HCT116 (cell line): ENCODE data around the gene DMD. TPM values are rescaled to one million over a fixed set of nuclear protein-coding genes. Genes with fewer than 3 reads are reported as not detected.

ENCODE experiments used
- ATAC-seq: fragments of 200-7000 bp; cut with Tn5 transposase; 2 replicates; pipeline ENCODE4 v1.9.1; 2020; ENCODE audit warnings: mild to moderate bottlenecking, moderate library complexity
- BruUV-seq: library from RNA; stranded (reverse); fragments of 400-500 nt; replicated peaks from 2 replicates; lab custom pipeline; 2021; lab: Mats Ljungman, UMichigan
- CTCF ChIA-PET: fragments of 300-600 bp; sonication (Branson Sonifier 250); formaldehyde crosslinking; loops from one replicate; lab custom pipeline; 2021; ENCODE audit warnings: antibody characterized with exemption; lab: Charles Lee
- POLR2A ChIA-PET: fragments of 300-600, 350-600 bp; sonication (Branson Sonifier 250); formaldehyde crosslinking; loops from one replicate; lab custom pipeline; 2021; ENCODE audit warnings: antibody characterized with exemption; lab: Charles Lee
- RAD21 ChIA-PET, 2 experiments: fragments of 300-600 bp; sonication (Branson Sonifier 250); formaldehyde crosslinking; loops; one replicate each; lab custom pipeline; 2023; ENCODE audit warnings: low total read pairs in 2 of 2; ENCODE audit not compliant: uncharacterized antibody in 2 of 2, unreplicated experiment in 2 of 2, low non-redundant PET in 1 of 2; lab: Charles Lee
- DNase-seq: peaks from one replicate; pipeline ENCODE4 v3.0.0-alpha.2; 2010; ENCODE audit warnings: low read depth, low spot score
- H2AFZ ChIP-seq: fragments of 200-600 bp; shearing (Covaris generic), sonication (generic); 2 replicates; pipeline ENCODE4 v1.6.1; 2017; ENCODE audit warnings: low read depth, mixed run types, mixed read lengths, antibody characterized with exemption, low read length; ENCODE audit not compliant: poor library complexity, severe bottlenecking
- H3K27ac ChIP-seq: 2 replicates; pipeline ENCODE4 v1.5.1; 2012; ENCODE audit warnings: low read depth, low read length
- H3K27me3 ChIP-seq: fragments of 200-600 bp; sonication (generic); 2 replicates; pipeline ENCODE4 v1.6.1; 2016; ENCODE audit warnings: mixed run types, low read length, mixed read lengths; ENCODE audit not compliant: insufficient read depth
- H3K36me3 ChIP-seq, 2 experiments: fragments of 200-500 bp in 1 of 2; fragments of 200-600 bp in 1 of 2; sonication (Bioruptor generic) in 1 of 2; sonication (generic) in 1 of 2; 2 replicates each; pipeline versions ENCODE4 v1.5.1 to v1.6.1; 2014 to 2016; ENCODE audit warnings: low read length in 2 of 2, inconsistent platforms in 1 of 2, mixed read lengths in 1 of 2, mixed run types in 1 of 2; ENCODE audit not compliant: insufficient read depth in 2 of 2, control insufficient read depth in 1 of 2
- H3K4me1 ChIP-seq, 2 experiments: fragments of 200-600 bp in 1 of 2; sonication (generic) in 1 of 2; 2 replicates each; pipeline versions ENCODE4 v1.5.1 to v1.6.1; 2012 to 2017; ENCODE audit warnings: low read length in 2 of 2, inconsistent platforms in 1 of 2, mild to moderate bottlenecking in 1 of 2, mixed read lengths in 1 of 2, mixed run types in 1 of 2, moderate library complexity in 1 of 2; ENCODE audit not compliant: insufficient read depth in 2 of 2, control insufficient read depth in 1 of 2
- H3K4me2 ChIP-seq: fragments of 200-600 bp; sonication (generic); 2 replicates; pipeline ENCODE4 v1.6.1; 2017; ENCODE audit warnings: mixed run types, low read length, mixed read lengths
- H3K4me3 ChIP-seq, 2 experiments: fragments of 200-600 bp in 1 of 2; sonication (generic) in 1 of 2; replicated peaks in 1 of 2; 2 replicates each; pipeline ENCODE4 v1.5.1; 2011 to 2016; ENCODE audit warnings: low read length in 2 of 2, control low read depth in 1 of 2, low read depth in 1 of 2, mild to moderate bottlenecking in 1 of 2, mixed read lengths in 1 of 2, mixed run types in 1 of 2
- H3K79me2 ChIP-seq: fragments of 200-600 bp; sonication (generic); 2 replicates; pipeline ENCODE4 v1.6.1; 2017; ENCODE audit warnings: mild to moderate bottlenecking, mixed run types, low read length, moderate library complexity, mixed read lengths; ENCODE audit not compliant: insufficient read depth
- H3K9ac ChIP-seq: fragments of 200-600 bp; sonication (generic); 2 replicates; pipeline ENCODE4 v1.6.1; 2016; ENCODE audit warnings: low read length, mixed read lengths
- H3K9me2 ChIP-seq: fragments of 200-600 bp; sonication (generic), shearing (Covaris generic); 2 replicates; pipeline ENCODE4 v1.6.1; 2017; ENCODE audit warnings: mixed run types, mild to moderate bottlenecking, moderate library complexity; ENCODE audit not compliant: insufficient read depth
- H3K9me3 ChIP-seq, 2 experiments: fragments of 200-500 bp in 1 of 2; fragments of 200-600 bp in 1 of 2; sonication (Bioruptor generic) in 1 of 2; sonication (generic) in 1 of 2; 2 replicates each; pipeline ENCODE4 v1.6.1; 2014 to 2017; ENCODE audit warnings: low read length in 2 of 2, mixed read lengths in 2 of 2, inconsistent platforms in 1 of 2, low read depth in 1 of 2, mild to moderate bottlenecking in 1 of 2, mixed run types in 1 of 2, moderate library complexity in 1 of 2; ENCODE audit not compliant: control insufficient read depth in 1 of 2, insufficient read depth in 1 of 2
- H4K20me1 ChIP-seq: fragments of 200-600 bp; sonication (generic), shearing (Covaris generic); 2 replicates; pipeline ENCODE4 v1.6.1; 2017; ENCODE audit warnings: mixed run types, mild to moderate bottlenecking, moderate library complexity; ENCODE audit not compliant: insufficient read depth
- CBX3 ChIP-seq: IDR thresholded peaks from 2 replicates; pipeline ENCODE4 v1.6.1; 2012; ENCODE audit warnings: low read depth
- CEBPB ChIP-seq: IDR thresholded peaks from 2 replicates; pipeline ENCODE4 v1.6.1; 2012; ENCODE audit warnings: low read depth
- ELF1 ChIP-seq: IDR thresholded peaks from 2 replicates; pipeline ENCODE4 v1.6.1; 2012; ENCODE audit warnings: low read depth, borderline replicate concordance
- EZH2 ChIP-seq: fragments of 200-600 bp; sonication (generic); IDR thresholded peaks from 2 replicates; pipeline ENCODE4 v1.6.1; 2017; ENCODE audit warnings: antibody characterized with exemption, mixed run types
- FOSL1 ChIP-seq: IDR thresholded peaks from 2 replicates; pipeline ENCODE4 v1.6.1; 2012; ENCODE audit warnings: low read depth
- JUND ChIP-seq: IDR thresholded peaks from 2 replicates; pipeline ENCODE4 v1.6.1; 2012
- POLR2A ChIP-seq: IDR thresholded peaks from 2 replicates; pipeline ENCODE4 v1.7.0; 2011; ENCODE audit warnings: borderline replicate concordance; ENCODE audit not compliant: insufficient read depth, insufficient read length; ENCODE audit errors: extremely low read depth
- POLR2AphosphoS5 ChIP-seq: IDR thresholded peaks from 2 replicates; pipeline ENCODE4 v1.6.1; 2011; ENCODE audit warnings: mild to moderate bottlenecking, low read depth, low read length, moderate library complexity
- RAD21 ChIP-seq: IDR thresholded peaks from 2 replicates; pipeline ENCODE4 v1.6.1; 2012; ENCODE audit warnings: low read depth, mild to moderate bottlenecking
- SIN3A ChIP-seq: IDR thresholded peaks from 2 replicates; pipeline ENCODE4 v1.6.1; 2012; ENCODE audit warnings: low read depth
- SP1 ChIP-seq: IDR thresholded peaks from 2 replicates; pipeline ENCODE4 v1.6.1; 2012; ENCODE audit warnings: low read depth
- SRF ChIP-seq: IDR thresholded peaks from 2 replicates; pipeline ENCODE4 v1.6.1; 2012; ENCODE audit warnings: low read depth
- TCF7L2 ChIP-seq: IDR thresholded peaks from 2 replicates; pipeline ENCODE4 v1.7.0; 2011; ENCODE audit warnings: borderline replicate concordance, inconsistent platforms; ENCODE audit not compliant: insufficient read depth, insufficient read length; ENCODE audit errors: extremely low read depth
- ZFX ChIP-seq: fragments of 450-650 bp; IDR thresholded peaks from 2 replicates; pipeline ENCODE4 v1.6.1; 2017
- intact Hi-C: fragments of 100-400 bp; cut with micrococcal nuclease; formaldehyde crosslinking; loops from 2 replicates; pipeline ENCODE4 v1.10.0; 2022
- total RNA-seq: library from RNA; stranded (reverse); gene quantifications from one replicate; pipeline ENCODE4 v1.2.1, GENCODE V29; 2021; ENCODE audit not compliant: unreplicated experiment
- TF ChIP-seq, protein P1 (sequence below): IDR thresholded peaks from 2 replicates; pipeline ENCODE4 v1.6.1; 2012
- TF ChIP-seq, protein P2 (sequence below): IDR thresholded peaks from 2 replicates; pipeline ENCODE4 v1.6.1; 2012
- TF ChIP-seq, protein P3 (sequence below): IDR thresholded peaks from 2 replicates; pipeline ENCODE4 v1.6.1; 2011; ENCODE audit warnings: mild to moderate bottlenecking, low read length, moderate library complexity; ENCODE audit not compliant: insufficient replicate concordance; ENCODE audit errors: extremely low read depth

DMD gene
- total RNA-seq, 1 experiment from 2014 or later: 0.05 TPM

DNA sequence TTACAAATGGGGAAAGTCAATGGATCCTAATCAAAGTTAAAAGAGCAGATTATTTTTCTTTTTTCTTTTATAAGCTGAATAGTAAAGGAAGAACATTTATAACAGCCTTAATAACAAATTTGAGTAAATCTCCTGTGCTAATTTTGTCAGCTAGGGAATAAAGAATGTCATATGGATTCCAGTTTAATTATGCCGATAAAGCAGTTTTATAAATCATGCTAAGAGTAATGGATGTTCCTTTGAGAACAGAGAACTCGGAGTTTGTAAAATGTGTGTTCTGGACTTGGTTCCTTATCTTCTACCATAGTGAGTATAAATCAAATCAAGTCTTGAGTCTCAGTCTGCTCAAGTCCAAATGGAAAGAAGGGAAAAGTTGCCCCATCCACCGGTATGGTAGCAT is 1959.2 kb downstream of the DMD start:
- H2AFZ ChIP-seq: no peak overlapping the region
- H3K9me3 ChIP-seq: no peaks in the 10 kb centered on the region
- no peaks in the 10 kb centered on the region for H3K4me1 ChIP-seq
- POLR2A ChIA-PET: no interaction called here
- no peak for DNase-seq
- no peaks in the 10 kb centered on the region for H3K9me2 ChIP-seq
- no peaks in the 10 kb centered on the region for H3K79me2 ChIP-seq
- CTCF ChIA-PET: no interaction called here
- no peak overlapping the region for H3K4me2 ChIP-seq
- H3K27me3 ChIP-seq: no peaks in the 10 kb centered on the region
- intact Hi-C loops: no loop called here
- RAD21 ChIA-PET: no interaction called here
- ATAC-seq: no peak
- TF ChIP-seq, protein P1, sequence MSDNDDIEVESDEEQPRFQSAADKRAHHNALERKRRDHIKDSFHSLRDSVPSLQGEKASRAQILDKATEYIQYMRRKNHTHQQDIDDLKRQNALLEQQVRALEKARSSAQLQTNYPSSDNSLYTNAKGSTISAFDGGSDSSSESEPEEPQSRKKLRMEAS: no peak
- TF ChIP-seq POLR2AphosphoS5: no peak
- TF ChIP-seq ZFX: no peak
- TF ChIP-seq SRF: no peak
- TF ChIP-seq CEBPB: no peak
- TF ChIP-seq SP1: no peak
- TF ChIP-seq JUND: no peak
- TF ChIP-seq CBX3: no peak
- no peaks in the 10 kb centered on the region for H4K20me1 ChIP-seq
- no peak overlapping the region for H3K27ac ChIP-seq
- H3K9ac ChIP-seq: no peak overlapping the region
- BruUV-seq: no TSS peak
- no peak overlapping the region for H3K4me3 ChIP-seq
- H3K36me3 ChIP-seq: no peaks in the 10 kb centered on the region

DNA sequence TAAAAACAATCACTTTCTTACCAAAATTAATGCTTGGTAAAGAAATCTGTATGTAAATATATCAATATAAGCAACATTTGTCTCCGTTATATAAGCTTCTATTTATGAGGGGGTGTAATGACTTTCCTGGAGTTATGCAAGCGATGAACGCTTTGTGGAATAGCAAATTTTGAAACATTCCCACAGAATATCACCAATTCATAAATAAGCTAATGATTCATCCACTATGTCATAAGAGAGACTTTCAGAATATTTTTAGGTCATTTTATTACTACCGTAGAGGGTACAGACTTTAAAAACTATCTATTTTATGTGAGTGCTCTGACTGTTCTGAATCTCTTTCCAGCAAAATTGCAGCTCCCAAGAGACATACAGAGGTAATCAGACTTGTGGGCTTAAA is 1960.0 kb downstream of the DMD start:
- POLR2A ChIA-PET: no interaction called here
- DNase-seq: no peak
- TF ChIP-seq, protein P2, sequence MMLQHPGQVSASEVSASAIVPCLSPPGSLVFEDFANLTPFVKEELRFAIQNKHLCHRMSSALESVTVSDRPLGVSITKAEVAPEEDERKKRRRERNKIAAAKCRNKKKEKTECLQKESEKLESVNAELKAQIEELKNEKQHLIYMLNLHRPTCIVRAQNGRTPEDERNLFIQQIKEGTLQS: no peak
- no peak for TF ChIP-seq JUND
- TF ChIP-seq FOSL1: no peak
- TF ChIP-seq, protein P1: no peak
- TF ChIP-seq CEBPB: no peak
- no peak for TF ChIP-seq TCF7L2
- no peak for TF ChIP-seq ZFX
- TF ChIP-seq CBX3: no peak
- TF ChIP-seq RAD21: no peak
- TF ChIP-seq, protein P3, sequence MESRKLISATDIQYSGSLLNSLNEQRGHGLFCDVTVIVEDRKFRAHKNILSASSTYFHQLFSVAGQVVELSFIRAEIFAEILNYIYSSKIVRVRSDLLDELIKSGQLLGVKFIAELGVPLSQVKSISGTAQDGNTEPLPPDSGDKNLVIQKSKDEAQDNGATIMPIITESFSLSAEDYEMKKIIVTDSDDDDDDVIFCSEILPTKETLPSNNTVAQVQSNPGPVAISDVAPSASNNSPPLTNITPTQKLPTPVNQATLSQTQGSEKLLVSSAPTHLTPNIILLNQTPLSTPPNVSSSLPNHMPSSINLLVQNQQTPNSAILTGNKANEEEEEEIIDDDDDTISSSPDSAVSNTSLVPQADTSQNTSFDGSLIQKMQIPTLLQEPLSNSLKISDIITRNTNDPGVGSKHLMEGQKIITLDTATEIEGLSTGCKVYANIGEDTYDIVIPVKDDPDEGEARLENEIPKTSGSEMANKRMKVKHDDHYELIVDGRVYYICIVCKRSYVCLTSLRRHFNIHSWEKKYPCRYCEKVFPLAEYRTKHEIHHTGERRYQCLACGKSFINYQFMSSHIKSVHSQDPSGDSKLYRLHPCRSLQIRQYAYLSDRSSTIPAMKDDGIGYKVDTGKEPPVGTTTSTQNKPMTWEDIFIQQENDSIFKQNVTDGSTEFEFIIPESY: no peak
- TF ChIP-seq POLR2AphosphoS5: no peak
- TF ChIP-seq SIN3A: no peak
- TF ChIP-seq EZH2: no peak
- TF ChIP-seq POLR2A: no peak
- TF ChIP-seq ELF1: no peak
- TF ChIP-seq SP1: no peak

More for the DNA sequence above, 1960.0 kb downstream of the DMD start:
- no peaks in the 10 kb centered on the region for H3K27me3 ChIP-seq
- H3K79me2 ChIP-seq: no peaks in the 10 kb centered on the region
- H3K9me2 ChIP-seq: no peaks in the 10 kb centered on the region
- no peak overlapping the region for H3K27ac ChIP-seq
- no peaks in the 10 kb centered on the region for H3K36me3 ChIP-seq
- no peak overlapping the region for H3K9ac ChIP-seq
- H2AFZ ChIP-seq: no peak overlapping the region
- CTCF ChIA-PET: no interaction called here
- no peak for ATAC-seq
- BruUV-seq: no TSS peak
- RAD21 ChIA-PET: no interaction called here
- no peak overlapping the region for H3K4me3 ChIP-seq
- no peaks in the 10 kb centered on the region for H4K20me1 ChIP-seq
- no peaks in the 10 kb centered on the region for H3K9me3 ChIP-seq
- no peaks in the 10 kb centered on the region for H3K4me1 ChIP-seq
- intact Hi-C loops: no loop called here
- H3K4me2 ChIP-seq: no peak overlapping the region
